Tibial nerve (tissue), 4 donors: Measurements from ENCODE around the gene TOP1. TPM values are rescaled to one million over a fixed set of nuclear protein-coding genes. Genes with fewer than 3 reads are reported as not detected.

Experiments
- DNase-seq, 2 donors: peaks; one replicate each; pipeline ENCODE4 v3.0.0-alpha.2; 2019; ENCODE audit warnings: low spot score in 2 of 2
- H3K27ac ChIP-seq, 4 donors: fragments of 200-600 bp; sonication (generic) in 3 of 4; one replicate each; pipeline ENCODE4 v1.5.1; 2017 to 2019; ENCODE audit warnings: mild to moderate bottlenecking in 1 of 4
- H3K27me3 ChIP-seq, 2 donors: fragments of 200-600 bp; sonication (generic) in 1 of 2; one replicate each; pipeline versions ENCODE4 v1.5.1 to v1.6.0; 2017 to 2019
- H3K36me3 ChIP-seq, 3 donors: fragments of 200-600 bp; sonication (generic); one replicate each; pipeline ENCODE4 v1.5.1; 2018 to 2019
- H3K4me1 ChIP-seq, 4 donors: fragments of 200-600 bp; sonication (generic) in 3 of 4; one replicate each; pipeline ENCODE4 v1.5.1; 2017 to 2019
- H3K4me3 ChIP-seq, 4 donors: fragments of 200-600 bp; sonication (generic) in 3 of 4; one replicate each; pipeline ENCODE4 v1.5.1; 2017 to 2019; ENCODE audit warnings: mild to moderate bottlenecking in 1 of 4, moderate library complexity in 1 of 4
- H3K9me3 ChIP-seq, 4 donors: fragments of 200-600 bp; sonication (generic) in 3 of 4; one replicate each; pipeline ENCODE4 v1.5.1; 2017 to 2019
- EP300 ChIP-seq, 2 donors: sonication (generic); formaldehyde crosslinking; IDR thresholded peaks; one replicate each; pipeline ENCODE4 v1.6.1; 2017; ENCODE audit warnings: antibody characterized with exemption in 2 of 2, mild to moderate bottlenecking in 1 of 2
- POLR2A ChIP-seq, 2 donors: fragments of 450-650 bp; IDR thresholded peaks; one replicate each; pipeline ENCODE4 v1.6.1; 2017; ENCODE audit warnings: antibody characterized with exemption in 2 of 2, mild to moderate bottlenecking in 2 of 2, moderate library complexity in 2 of 2
- WGBS, 2 donors: methylation state at CpG; one replicate each; pipeline ENCODE4 v1.1.5; 2018; 5-methylcytosine and 5-hydroxymethylcytosine counted together
- total RNA-seq, 4 donors: library from RNA; depleted of rRNA; stranded (reverse); fragments of >200 nt; gene quantifications; one replicate each; pipeline ENCODE4 v1.1.0, GENCODE V29; 2016
- TF ChIP-seq, protein P1 (sequence below), 5 experiments: fragments of 200-600 bp in 3 of 5; fragments of 450-650 bp in 2 of 5; sonication (generic) in 3 of 5; IDR thresholded peaks; one replicate each; pipeline ENCODE4 v1.5.1; 2016 to 2019; ENCODE audit warnings: antibody characterized with exemption in 5 of 5, mild to moderate bottlenecking in 3 of 5, moderate library complexity in 2 of 5

TOP1 gene
- total RNA-seq, 4 donors from 2014 or later: 17.9 to 29.1 (median 23.1) TPM

DNA sequence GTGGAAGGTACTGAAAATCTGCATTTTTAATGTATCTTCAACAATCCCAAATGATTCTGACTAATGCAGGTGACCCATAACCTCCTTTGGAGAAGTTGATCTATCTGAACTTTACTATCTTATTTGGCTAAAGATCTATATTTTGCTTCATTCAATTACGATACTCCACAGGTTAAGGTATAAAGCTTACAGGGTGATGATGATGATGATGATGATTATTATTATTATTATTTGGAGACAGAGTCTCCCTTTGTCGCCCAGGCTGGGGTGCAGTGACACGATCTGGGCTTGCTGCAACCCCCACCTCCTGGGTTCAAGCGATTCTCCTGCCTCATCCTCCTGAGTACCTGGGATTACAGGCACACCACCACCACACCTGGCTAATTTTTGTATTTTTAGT lies 13.1 kb downstream of the TOP1 start:
- Histone ChIP-seq H3K27me3 (no peaks in the 10 kb centered on the region), H3K36me3 (no peaks in the 10 kb centered on the region), H3K27ac (no peak overlapping the region), H3K4me1 (peaks cover 0 to 44% (median 23%) of the 10 kb centered on the region in 4 donors), H3K9me3 (no peaks in the 10 kb centered on the region), H3K4me3 (no peak overlapping the region)
- DNase-seq: no peak
- TF ChIP-seq POLR2A (IDR thresholded peaks at IDR 0.05) (no peak), EP300 (IDR thresholded peaks at IDR 0.05) (no peak)
- TF ChIP-seq, protein P1, sequence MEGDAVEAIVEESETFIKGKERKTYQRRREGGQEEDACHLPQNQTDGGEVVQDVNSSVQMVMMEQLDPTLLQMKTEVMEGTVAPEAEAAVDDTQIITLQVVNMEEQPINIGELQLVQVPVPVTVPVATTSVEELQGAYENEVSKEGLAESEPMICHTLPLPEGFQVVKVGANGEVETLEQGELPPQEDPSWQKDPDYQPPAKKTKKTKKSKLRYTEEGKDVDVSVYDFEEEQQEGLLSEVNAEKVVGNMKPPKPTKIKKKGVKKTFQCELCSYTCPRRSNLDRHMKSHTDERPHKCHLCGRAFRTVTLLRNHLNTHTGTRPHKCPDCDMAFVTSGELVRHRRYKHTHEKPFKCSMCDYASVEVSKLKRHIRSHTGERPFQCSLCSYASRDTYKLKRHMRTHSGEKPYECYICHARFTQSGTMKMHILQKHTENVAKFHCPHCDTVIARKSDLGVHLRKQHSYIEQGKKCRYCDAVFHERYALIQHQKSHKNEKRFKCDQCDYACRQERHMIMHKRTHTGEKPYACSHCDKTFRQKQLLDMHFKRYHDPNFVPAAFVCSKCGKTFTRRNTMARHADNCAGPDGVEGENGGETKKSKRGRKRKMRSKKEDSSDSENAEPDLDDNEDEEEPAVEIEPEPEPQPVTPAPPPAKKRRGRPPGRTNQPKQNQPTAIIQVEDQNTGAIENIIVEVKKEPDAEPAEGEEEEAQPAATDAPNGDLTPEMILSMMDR (IDR thresholded peaks at IDR 0.05): no peak
- WGBS, 2 donors: 88 to 93% methylated on average over 4 of the region's 4 CpGs

DNA sequence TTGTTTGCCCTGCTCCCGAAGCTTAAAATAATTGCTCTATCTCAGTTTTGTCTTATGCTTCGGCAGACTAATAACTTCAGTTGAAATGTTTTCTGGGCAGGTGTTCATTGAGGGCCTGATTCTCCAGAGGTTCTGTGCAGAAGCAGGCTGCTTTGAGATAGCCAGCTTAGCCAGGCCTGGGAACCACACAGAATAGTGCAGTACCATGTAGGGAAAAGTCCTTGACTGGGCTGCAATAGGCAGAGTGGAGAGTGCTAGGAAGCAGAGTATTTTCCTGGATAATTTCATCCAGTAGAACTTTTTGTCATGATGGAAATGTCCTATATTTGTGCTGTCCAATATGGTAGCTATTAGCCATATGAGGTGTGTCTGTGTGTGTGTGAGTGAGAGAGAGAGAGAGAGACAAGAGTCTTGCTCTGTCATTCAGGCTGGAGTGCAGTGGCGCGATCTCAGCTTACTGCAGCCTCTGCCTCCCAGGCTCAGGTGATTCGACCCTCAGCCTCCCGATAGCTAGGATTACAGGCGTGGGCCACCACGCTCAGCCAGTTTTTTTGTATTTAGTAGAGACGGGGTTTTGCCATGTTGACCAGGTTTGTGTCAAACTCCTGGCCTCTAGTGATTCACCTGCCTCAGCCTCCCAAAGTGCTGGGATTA lies 15.9 kb downstream of the TOP1 start:
- Histone ChIP-seq H3K9me3 (no peaks in the 10 kb centered on the region), H3K36me3 (no peaks in the 10 kb centered on the region), H3K4me1 (peaks cover 0 to 56% (median 37%) of the 10 kb centered on the region in 4 donors), H3K27me3 (no peaks in the 10 kb centered on the region), H3K27ac (no peak overlapping the region), H3K4me3 (no peak overlapping the region)
- TF ChIP-seq POLR2A (IDR thresholded peaks at IDR 0.05): no peak
- TF ChIP-seq, protein P1 (IDR thresholded peaks at IDR 0.05): no peak
- no peak for TF ChIP-seq EP300 (IDR thresholded peaks at IDR 0.05)
- DNase-seq: no peak
- 93 to 96% methylated on average over 9 of the region's 9 CpGs for WGBS, 2 donors

DNA sequence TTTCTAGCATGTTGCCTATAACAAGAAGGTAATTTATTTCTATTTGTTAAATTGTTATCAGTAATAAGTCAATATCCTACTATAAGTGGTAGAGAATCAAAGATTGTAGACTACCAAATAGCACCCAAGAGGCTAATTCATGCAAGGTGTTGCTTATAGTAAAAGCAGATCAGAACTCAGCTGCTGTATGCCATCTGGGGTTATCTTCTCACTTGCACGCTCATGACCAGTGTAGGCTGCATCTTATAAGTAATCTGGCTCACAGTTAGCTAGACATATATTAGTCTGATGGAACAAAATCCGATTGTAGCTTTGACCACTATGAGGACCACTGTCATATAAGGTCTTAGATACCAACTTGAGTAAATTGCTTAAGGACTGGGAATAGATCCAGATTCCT lies 17.0 kb downstream of the TOP1 start:
- H3K27ac ChIP-seq: peak overlapping the region in 1 of 4 donors; percentile 58
- TF ChIP-seq EP300 (IDR thresholded peaks at IDR 0.05) (no peak), POLR2A (IDR thresholded peaks at IDR 0.05) (no peak)
- TF ChIP-seq, protein P1 (IDR thresholded peaks at IDR 0.05): no peak
- 86 to 89% methylated on average over 2 of the region's 2 CpGs for WGBS, 2 donors
- H3K36me3 ChIP-seq: no peaks in the 10 kb centered on the region
- peaks cover 0 to 63% (median 45%) of the 10 kb centered on the region in 4 donors for H3K4me1 ChIP-seq
- no peaks in the 10 kb centered on the region for H3K9me3 ChIP-seq
- no peak for DNase-seq
- H3K27me3 ChIP-seq: no peaks in the 10 kb centered on the region
- no peak overlapping the region for H3K4me3 ChIP-seq

DNA sequence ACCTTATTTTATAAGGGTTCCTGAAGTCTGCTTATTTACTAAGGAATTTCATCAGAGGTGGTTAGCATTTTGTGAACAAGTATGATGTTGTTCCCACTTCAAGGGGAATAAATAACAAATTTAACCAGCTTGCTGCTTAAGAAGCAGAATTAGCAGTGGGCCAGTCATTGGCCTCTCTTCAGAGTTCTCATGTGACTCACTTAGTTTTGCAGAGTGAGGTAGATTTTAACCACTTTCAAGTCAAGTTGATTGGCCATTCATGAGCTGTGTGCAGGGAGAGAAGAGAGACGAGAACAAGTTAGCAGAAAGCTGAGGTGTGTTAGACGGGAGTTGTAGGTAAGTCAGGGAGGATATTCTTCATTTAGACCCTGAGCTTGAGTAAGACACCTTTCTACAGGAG lies 18.1 kb downstream of the TOP1 start:
- DNase-seq: no peak
- no peaks in the 10 kb centered on the region for H3K36me3 ChIP-seq
- WGBS, 2 donors: 67 to 68% methylated on average over 2 of the region's 2 CpGs
- H3K27me3 ChIP-seq: no peaks in the 10 kb centered on the region
- TF ChIP-seq EP300 (IDR thresholded peaks at IDR 0.05) (no peak), POLR2A (IDR thresholded peaks at IDR 0.05) (no peak)
- TF ChIP-seq, protein P1 (IDR thresholded peaks at IDR 0.05): no peak
- peaks cover 0 to 70% (median 51%) of the 10 kb centered on the region in 4 donors for H3K4me1 ChIP-seq
- H3K27ac ChIP-seq: peak overlapping the region in 2 of 4 donors; percentile 11 to 58
- no peak overlapping the region for H3K4me3 ChIP-seq
- H3K9me3 ChIP-seq: no peaks in the 10 kb centered on the region

DNA sequence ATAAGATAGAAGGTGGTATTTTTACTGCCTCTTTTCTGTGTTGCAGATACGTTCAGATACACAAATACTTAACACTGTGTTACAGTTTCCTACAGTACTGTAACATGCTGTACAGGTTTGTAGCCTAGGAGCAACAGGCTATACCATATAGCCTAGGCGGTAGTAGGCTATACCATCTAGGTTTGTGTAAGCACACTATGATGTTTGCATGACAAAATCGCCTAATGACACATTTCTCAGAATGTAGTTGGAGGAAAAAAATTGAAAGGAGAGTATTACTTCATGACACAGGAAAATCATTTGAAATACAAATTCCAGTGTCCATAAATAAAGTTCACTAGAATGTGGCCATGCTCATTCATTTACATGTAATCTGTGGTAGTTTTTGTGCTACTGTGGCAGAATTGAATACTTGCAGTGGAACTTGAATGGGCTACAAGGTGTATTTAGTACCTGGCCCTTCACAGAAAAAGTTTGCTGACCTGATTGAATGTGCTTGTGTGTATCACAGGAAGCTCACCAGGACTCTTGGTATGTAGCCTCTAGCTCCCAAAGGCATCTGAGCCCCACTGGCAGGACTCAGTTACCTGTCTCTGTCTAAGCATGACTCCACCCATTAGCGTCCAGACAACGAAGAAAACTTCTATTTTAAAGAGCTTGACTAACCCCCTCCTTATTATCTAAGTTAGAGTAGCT lies 18.8 kb downstream of the TOP1 start:
- peak overlapping the region in 2 of 4 donors; percentile 25 to 31 for H3K4me3 ChIP-seq
- H3K36me3 ChIP-seq: no peaks in the 10 kb centered on the region
- no peak for TF ChIP-seq POLR2A (IDR thresholded peaks at IDR 0.05)
- TF ChIP-seq, protein P1 (IDR thresholded peaks at IDR 0.05): no peak
- TF ChIP-seq EP300 (IDR thresholded peaks at IDR 0.05): no peak
- H3K27me3 ChIP-seq: no peaks in the 10 kb centered on the region
- no peak for DNase-seq
- H3K9me3 ChIP-seq: no peaks in the 10 kb centered on the region
- peaks cover 0 to 73% (median 57%) of the 10 kb centered on the region in 4 donors for H3K4me1 ChIP-seq
- peak overlapping the region in 3 of 4 donors; percentile 58 to 68 (median 62) for H3K27ac ChIP-seq
- WGBS, 2 donors: 37 to 38% methylated on average over 5 of the region's 5 CpGs
